SK-N-SH (cell line): ENCODE measurements around the gene PBX1. TPM values are rescaled to one million over a fixed set of nuclear protein-coding genes. Genes with fewer than 3 reads are reported as not detected.

Experiments used
- CTCF ChIA-PET: fragments of 300-600, 350-600 bp; formaldehyde crosslinking; extraction: SDS; loops from one replicate; lab custom pipeline; 2021; lab: Yijun Ruan, JAX
- POLR2A ChIA-PET: fragments of 350-600 bp; sonication (Branson Sonifier 250); formaldehyde crosslinking; extraction: SDS; loops from one replicate; lab custom pipeline; 2020; ENCODE audit warnings: antibody characterized with exemption, inconsistent platforms; lab: Yijun Ruan, JAX
- DNase-seq: peaks from one replicate; pipeline ENCODE4 v3.0.0; 2012
- H2AFZ ChIP-seq: fragments of 200-600 bp; sonication (generic); 2 replicates; pipeline ENCODE4 v1.8.1; 2016; ENCODE audit warnings: antibody characterized with exemption, mild to moderate bottlenecking, low read depth
- H3F3A ChIP-seq: fragments of 200-600 bp; sonication (generic); replicated peaks from 2 replicates; pipeline ENCODE3; 2016; ENCODE audit warnings: antibody characterized with exemption, mild to moderate bottlenecking; ENCODE audit not compliant: insufficient read depth
- H3K27ac ChIP-seq, 2 experiments: fragments of 200-500 bp in 1 of 2; fragments of 200-600 bp in 1 of 2; sonication (Bioruptor generic) in 1 of 2; sonication (generic), shearing (Covaris generic) in 1 of 2; 2 replicates each; pipeline versions ENCODE4 v1.5.1 to v1.6.1; 2014 to 2016; ENCODE audit warnings: low read depth in 2 of 2, inconsistent platforms in 1 of 2, low read length in 1 of 2, mild to moderate bottlenecking in 1 of 2, mixed read lengths in 1 of 2
- H3K27me3 ChIP-seq: fragments of 200-600 bp; sonication (generic), shearing (Covaris generic); 2 replicates; pipeline ENCODE4 v1.6.1; 2016; ENCODE audit warnings: mixed run types; ENCODE audit not compliant: insufficient read depth
- H3K36me3 ChIP-seq, 2 experiments: fragments of 200-500 bp in 1 of 2; fragments of 200-600 bp in 1 of 2; sonication (Bioruptor generic) in 1 of 2; sonication (generic) in 1 of 2; replicated peaks in 1 of 2; 2 replicates each; pipeline versions ENCODE3 to v1.5.1; 2014 to 2016; ENCODE audit warnings: low read length in 1 of 2, mild to moderate bottlenecking in 1 of 2; ENCODE audit not compliant: insufficient read depth in 2 of 2, control insufficient read depth in 1 of 2
- H3K4me1 ChIP-seq, 2 experiments: fragments of 200-500 bp in 1 of 2; fragments of 200-600 bp in 1 of 2; sonication (Bioruptor generic) in 1 of 2; sonication (generic), shearing (Covaris generic) in 1 of 2; 2 replicates each; pipeline versions ENCODE4 v1.5.1 to v1.6.1; 2014 to 2016; ENCODE audit warnings: low read depth in 1 of 2, low read length in 1 of 2, mixed run types in 1 of 2; ENCODE audit not compliant: insufficient read depth in 2 of 2, control insufficient read depth in 1 of 2
- H3K4me2 ChIP-seq: fragments of 200-600 bp; sonication (generic), shearing (Covaris generic); 2 replicates; pipeline ENCODE4 v1.6.1; 2017; ENCODE audit warnings: mixed run types
- H3K4me3 ChIP-seq, 2 experiments: fragments of 200-500 bp in 1 of 2; fragments of 200-600 bp in 1 of 2; sonication (Bioruptor generic) in 1 of 2; sonication (generic), shearing (Covaris generic) in 1 of 2; 2 replicates each; pipeline versions ENCODE4 v1.5.1 to v1.8.1; 2014 to 2016; ENCODE audit warnings: low read depth in 2 of 2, inconsistent platforms in 1 of 2, low read length in 1 of 2, mild to moderate bottlenecking in 1 of 2, mixed read lengths in 1 of 2, moderate library complexity in 1 of 2
- H3K79me2 ChIP-seq: fragments of 200-600 bp; sonication (generic); 2 replicates; pipeline ENCODE4 v1.8.1; 2017; ENCODE audit warnings: mild to moderate bottlenecking; ENCODE audit not compliant: insufficient read depth
- H3K9ac ChIP-seq: fragments of 200-600 bp; sonication (generic); 2 replicates; pipeline ENCODE4 v1.6.1; 2017; ENCODE audit warnings: mixed run types
- H3K9me2 ChIP-seq: fragments of 200-600 bp; sonication (generic); 2 replicates; pipeline ENCODE4 v1.6.1; 2017; ENCODE audit warnings: mixed run types
- H3K9me3 ChIP-seq: fragments of 200-600 bp; sonication (generic); 2 replicates; pipeline ENCODE4 v1.6.1; 2017; ENCODE audit warnings: mixed run types, mild to moderate bottlenecking, moderate library complexity
- H4K20me1 ChIP-seq: fragments of 200-600 bp; sonication (generic); 2 replicates; pipeline ENCODE4 v1.6.1; 2017; ENCODE audit warnings: mild to moderate bottlenecking, mixed run types; ENCODE audit not compliant: insufficient read depth
- CHD2 ChIP-seq: fragments of 150-350 bp; IDR thresholded peaks from 2 replicates; pipeline ENCODE4 v1.6.1; 2018; ENCODE audit warnings: low read length; ENCODE audit not compliant: partially characterized antibody
- EP300 ChIP-seq, 2 experiments: IDR thresholded peaks; 2 replicates each; pipeline versions ENCODE4 v1.4.0 to v1.6.1; 2012; ENCODE audit warnings: borderline replicate concordance in 1 of 2, low read depth in 1 of 2, low read length in 1 of 2
- FOXM1 ChIP-seq: IDR thresholded peaks from 2 replicates; pipeline ENCODE4 v1.4.0; 2012; ENCODE audit warnings: low read depth, mild to moderate bottlenecking
- GABPA ChIP-seq: IDR thresholded peaks from 2 replicates; pipeline ENCODE4 v1.4.0; 2012; ENCODE audit warnings: low read depth, mild to moderate bottlenecking
- MEF2A ChIP-seq: IDR thresholded peaks from 2 replicates; pipeline ENCODE4 v1.4.0; 2012; ENCODE audit warnings: low read depth, borderline replicate concordance
- RFX5 ChIP-seq: IDR thresholded peaks from 2 replicates; pipeline ENCODE4 v1.6.1; 2012; ENCODE audit warnings: mild to moderate bottlenecking, improper control_type of control experiment, low read length
- RXRA ChIP-seq: IDR thresholded peaks from 2 replicates; pipeline ENCODE4 v1.4.0; 2012; ENCODE audit warnings: low read depth, mild to moderate bottlenecking, borderline replicate concordance
- TEAD4 ChIP-seq: IDR thresholded peaks from 2 replicates; pipeline ENCODE4 v1.4.0; 2012; ENCODE audit warnings: mild to moderate bottlenecking, borderline replicate concordance; ENCODE audit not compliant: insufficient read depth
- USF1 ChIP-seq: IDR thresholded peaks from 2 replicates; pipeline ENCODE4 v1.4.0; 2012; ENCODE audit warnings: low read depth, borderline replicate concordance
- WGBS: methylation state at CpG from one replicate; pipeline ENCODE4 v1.1.6; 2017; ENCODE audit warnings: low lambda C conversion rate; 5-methylcytosine and 5-hydroxymethylcytosine counted together
- polyA plus RNA-seq, 3 experiments: library from polyadenylated mRNA; depleted of rRNA; stranded (reverse); fragments of >200 nt; gene quantifications; 2 replicates each; pipeline ENCODE4 v1.2.3, GENCODE V29; 2012
- TF ChIP-seq, protein P1 (sequence below): fragments of 200-600 bp; sonication (generic); IDR thresholded peaks from 2 replicates; pipeline ENCODE4 v1.6.1; 2017; ENCODE audit warnings: antibody characterized with exemption, mild to moderate bottlenecking, moderate library complexity
- TF ChIP-seq, protein P2 (sequence below): IDR thresholded peaks from 2 replicates; pipeline ENCODE4; 2012
- TF ChIP-seq, protein P3 (sequence below): fragments of 150-350 bp; IDR thresholded peaks from 2 replicates; pipeline ENCODE4 v1.6.1; 2017; ENCODE audit warnings: antibody characterized with exemption, low read length, low read depth, borderline replicate concordance
- TF ChIP-seq, protein P4 (sequence below): fragments of 150-350 bp; IDR thresholded peaks from 2 replicates; pipeline ENCODE4 v1.6.1; 2016; ENCODE audit warnings: mild to moderate bottlenecking, low read depth, low read length

Gene PBX1
- polyA plus RNA-seq, 1 of the 3 experiments (the other 2 are of a cell fraction): 27.0 TPM

GRCh38 chr1:164740000-164740526 is 181.1 kb downstream of the PBX1 start (continued):
- TF ChIP-seq USF1 (no peak), CHD2 (no peak), GABPA (no peak), RXRA (no peak)
- TF ChIP-seq, protein P1, sequence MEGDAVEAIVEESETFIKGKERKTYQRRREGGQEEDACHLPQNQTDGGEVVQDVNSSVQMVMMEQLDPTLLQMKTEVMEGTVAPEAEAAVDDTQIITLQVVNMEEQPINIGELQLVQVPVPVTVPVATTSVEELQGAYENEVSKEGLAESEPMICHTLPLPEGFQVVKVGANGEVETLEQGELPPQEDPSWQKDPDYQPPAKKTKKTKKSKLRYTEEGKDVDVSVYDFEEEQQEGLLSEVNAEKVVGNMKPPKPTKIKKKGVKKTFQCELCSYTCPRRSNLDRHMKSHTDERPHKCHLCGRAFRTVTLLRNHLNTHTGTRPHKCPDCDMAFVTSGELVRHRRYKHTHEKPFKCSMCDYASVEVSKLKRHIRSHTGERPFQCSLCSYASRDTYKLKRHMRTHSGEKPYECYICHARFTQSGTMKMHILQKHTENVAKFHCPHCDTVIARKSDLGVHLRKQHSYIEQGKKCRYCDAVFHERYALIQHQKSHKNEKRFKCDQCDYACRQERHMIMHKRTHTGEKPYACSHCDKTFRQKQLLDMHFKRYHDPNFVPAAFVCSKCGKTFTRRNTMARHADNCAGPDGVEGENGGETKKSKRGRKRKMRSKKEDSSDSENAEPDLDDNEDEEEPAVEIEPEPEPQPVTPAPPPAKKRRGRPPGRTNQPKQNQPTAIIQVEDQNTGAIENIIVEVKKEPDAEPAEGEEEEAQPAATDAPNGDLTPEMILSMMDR: no peak

DNA sequence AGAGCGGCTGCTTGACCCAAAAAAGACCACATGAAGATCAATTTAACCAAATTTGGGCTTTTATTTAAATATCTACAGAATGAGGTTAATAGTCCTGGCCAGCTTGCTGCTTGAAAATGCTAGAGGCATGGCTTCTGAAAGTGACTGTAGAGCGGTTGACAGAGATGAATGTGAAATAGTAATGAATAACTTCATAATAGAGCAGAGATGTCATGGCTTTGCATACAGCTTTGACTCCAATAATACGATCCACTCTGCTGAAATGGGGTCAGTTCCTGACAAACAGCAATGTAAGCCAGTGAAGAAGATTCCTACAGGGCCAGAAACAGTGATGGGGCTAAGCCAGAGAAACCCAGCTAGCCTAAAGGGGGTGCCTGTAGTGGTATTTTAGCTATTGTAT is 183.8 kb downstream of the PBX1 start:
- H3K4me3 ChIP-seq: no peak overlapping the region
- no peak overlapping the region for H2AFZ ChIP-seq
- no peak overlapping the region for H3K9ac ChIP-seq
- peaks cover 4% of the 10 kb centered on the region for H3F3A ChIP-seq
- H3K27ac ChIP-seq: no peak overlapping the region
- no peaks in the 10 kb centered on the region for H3K9me2 ChIP-seq
- ChIA-PET CTCF (interaction anchor here (0.6 to 1.3 kb wide), 2 partner anchors 28 to 144 kb away, joined by 3 to 4 read pairs; no protein-coding TSS in a partner anchor), POLR2A (no interaction called here)
- H3K9me3 ChIP-seq: no peaks in the 10 kb centered on the region
- no peaks in the 10 kb centered on the region for H4K20me1 ChIP-seq
- H3K36me3 ChIP-seq: no peaks in the 10 kb centered on the region
- peaks cover 0 to 3% of the 10 kb centered on the region in 2 experiments; a peak in 2 of 4 replicates for H3K4me1 ChIP-seq
- H3K27me3 ChIP-seq: no peaks in the 10 kb centered on the region
- 85% methylated on average over 3 of the region's 3 CpGs for WGBS
- no peak for TF ChIP-seq TEAD4
- TF ChIP-seq FOXM1: no peak
- TF ChIP-seq RXRA: no peak
- no peaks in the 10 kb centered on the region for H3K79me2 ChIP-seq
- H3K4me2 ChIP-seq: no peak overlapping the region
- DNase-seq: no peak

GRCh38 chr1:164743976-164744375 is 185.0 kb downstream of the PBX1 start:
- peaks cover 9% of the 10 kb centered on the region for H3F3A ChIP-seq
- H3K4me2 ChIP-seq: no peak overlapping the region
- H3K27me3 ChIP-seq: no peaks in the 10 kb centered on the region
- POLR2A ChIA-PET: no interaction called here
- H4K20me1 ChIP-seq: no peaks in the 10 kb centered on the region
- TF ChIP-seq USF1: no peak
- no peak for TF ChIP-seq GABPA
- no peak for TF ChIP-seq MEF2A
- TF ChIP-seq EP300 (IDR thresholded peaks at IDR 0.05; ENCODE audit: borderline replicate concordance in 1 of 2, low read depth in 1 of 2, low read length in 1 of 2): no peak
- TF ChIP-seq, protein P2, sequence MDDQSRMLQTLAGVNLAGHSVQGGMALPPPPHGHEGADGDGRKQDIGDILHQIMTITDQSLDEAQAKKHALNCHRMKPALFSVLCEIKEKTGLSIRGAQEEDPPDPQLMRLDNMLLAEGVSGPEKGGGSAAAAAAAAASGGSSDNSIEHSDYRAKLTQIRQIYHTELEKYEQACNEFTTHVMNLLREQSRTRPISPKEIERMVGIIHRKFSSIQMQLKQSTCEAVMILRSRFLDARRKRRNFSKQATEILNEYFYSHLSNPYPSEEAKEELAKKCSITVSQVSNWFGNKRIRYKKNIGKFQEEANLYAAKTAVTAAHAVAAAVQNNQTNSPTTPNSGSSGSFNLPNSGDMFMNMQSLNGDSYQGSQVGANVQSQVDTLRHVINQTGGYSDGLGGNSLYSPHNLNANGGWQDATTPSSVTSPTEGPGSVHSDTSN: no peak
- TF ChIP-seq, protein P3, sequence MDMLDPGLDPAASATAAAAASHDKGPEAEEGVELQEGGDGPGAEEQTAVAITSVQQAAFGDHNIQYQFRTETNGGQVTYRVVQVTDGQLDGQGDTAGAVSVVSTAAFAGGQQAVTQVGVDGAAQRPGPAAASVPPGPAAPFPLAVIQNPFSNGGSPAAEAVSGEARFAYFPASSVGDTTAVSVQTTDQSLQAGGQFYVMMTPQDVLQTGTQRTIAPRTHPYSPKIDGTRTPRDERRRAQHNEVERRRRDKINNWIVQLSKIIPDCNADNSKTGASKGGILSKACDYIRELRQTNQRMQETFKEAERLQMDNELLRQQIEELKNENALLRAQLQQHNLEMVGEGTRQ: no peak
- TF ChIP-seq, protein P4, sequence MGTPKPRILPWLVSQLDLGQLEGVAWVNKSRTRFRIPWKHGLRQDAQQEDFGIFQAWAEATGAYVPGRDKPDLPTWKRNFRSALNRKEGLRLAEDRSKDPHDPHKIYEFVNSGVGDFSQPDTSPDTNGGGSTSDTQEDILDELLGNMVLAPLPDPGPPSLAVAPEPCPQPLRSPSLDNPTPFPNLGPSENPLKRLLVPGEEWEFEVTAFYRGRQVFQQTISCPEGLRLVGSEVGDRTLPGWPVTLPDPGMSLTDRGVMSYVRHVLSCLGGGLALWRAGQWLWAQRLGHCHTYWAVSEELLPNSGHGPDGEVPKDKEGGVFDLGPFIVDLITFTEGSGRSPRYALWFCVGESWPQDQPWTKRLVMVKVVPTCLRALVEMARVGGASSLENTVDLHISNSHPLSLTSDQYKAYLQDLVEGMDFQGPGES: no peak
- TF ChIP-seq RFX5: no peak
- no peak for TF ChIP-seq RXRA
- TF ChIP-seq, protein P1: no peak
- no peak overlapping the region for H3K4me3 ChIP-seq
- H3K27ac ChIP-seq: no peak overlapping the region
- no peaks in the 10 kb centered on the region for H3K36me3 ChIP-seq
- H3K9ac ChIP-seq: no peak overlapping the region
- WGBS: 68% methylated on average over 2 of the region's 2 CpGs
- H3K9me3 ChIP-seq: no peaks in the 10 kb centered on the region
- CTCF ChIA-PET: no interaction called here
- H3K79me2 ChIP-seq: no peaks in the 10 kb centered on the region
- H2AFZ ChIP-seq: no peak overlapping the region
- H3K4me1 ChIP-seq: peaks cover 12 to 13% of the 10 kb centered on the region in 2 experiments; a peak in 3 of 4 replicates
- no peak for DNase-seq
- no peaks in the 10 kb centered on the region for H3K9me2 ChIP-seq
